Measurements from ENCODE around the gene LAMA5. TPM values are rescaled to one million over a fixed set of nuclear protein-coding genes. Genes with fewer than 3 reads are reported as not detected.
A peak's percentile ranks its signal among the peaks of the same experiment; 100 is the strongest.

LAMA5 gene
- total RNA-seq, 1 donor from 2014 or later = 83.4 TPM

DNA sequence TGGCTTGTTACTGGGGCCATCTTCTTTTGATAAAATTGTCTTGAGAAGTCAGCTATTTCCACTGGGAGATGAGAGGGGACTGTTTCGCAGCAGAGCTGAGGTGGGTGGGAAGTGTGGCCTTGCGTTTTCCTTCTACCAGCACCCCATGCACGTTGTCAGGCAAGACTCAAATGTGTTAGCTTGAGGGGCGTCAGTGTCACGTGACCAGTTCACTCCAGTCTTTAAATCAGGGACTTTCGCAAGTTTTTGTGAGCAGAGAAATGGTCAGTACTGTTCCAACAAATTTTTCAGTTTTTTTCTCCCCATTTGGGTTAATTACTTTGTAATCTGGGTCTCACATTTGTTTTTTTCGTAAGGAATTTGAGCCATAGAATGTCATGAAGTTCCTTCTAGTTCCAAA, 85.0 kb downstream of the LAMA5 start:
- no peak for ATAC-seq

DNA sequence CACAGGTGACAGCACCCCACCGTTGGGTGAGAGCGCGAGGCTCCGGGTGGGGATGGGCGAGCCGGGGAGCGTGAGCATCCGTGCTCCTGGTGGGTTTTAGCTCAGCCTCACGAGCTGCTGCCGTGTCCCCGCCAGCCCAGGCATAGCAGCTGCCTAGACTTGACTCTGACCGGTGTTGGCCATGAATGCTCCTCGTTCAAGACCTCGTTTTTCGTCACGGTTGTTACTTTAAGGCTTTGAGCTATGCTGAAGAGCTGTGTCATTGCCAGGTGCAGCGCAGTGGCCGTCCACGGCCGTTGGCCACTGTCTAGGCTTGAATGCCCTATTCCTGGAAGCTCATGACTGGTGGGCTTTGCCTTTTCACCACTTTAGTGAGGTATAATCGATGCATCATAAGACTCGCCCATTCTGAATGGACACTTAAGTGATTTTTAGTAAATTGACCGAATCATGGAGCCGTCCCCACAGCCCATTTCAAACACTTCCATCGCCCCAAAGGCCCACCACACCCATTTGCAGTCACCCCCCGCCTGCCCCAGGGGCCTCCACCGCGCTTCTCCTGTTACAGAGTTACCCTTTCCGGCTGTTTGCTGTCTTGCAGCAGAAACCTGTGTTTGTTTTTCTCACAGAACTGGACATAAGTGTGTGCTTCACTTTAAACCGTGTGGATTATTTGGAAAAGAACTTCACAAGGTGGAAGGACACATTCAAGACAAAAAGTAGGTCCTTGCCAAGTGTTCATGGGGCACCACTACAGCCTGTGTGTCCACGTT, 85.8 kb downstream of the LAMA5 start:
- ATAC-seq = no peak

DNA sequence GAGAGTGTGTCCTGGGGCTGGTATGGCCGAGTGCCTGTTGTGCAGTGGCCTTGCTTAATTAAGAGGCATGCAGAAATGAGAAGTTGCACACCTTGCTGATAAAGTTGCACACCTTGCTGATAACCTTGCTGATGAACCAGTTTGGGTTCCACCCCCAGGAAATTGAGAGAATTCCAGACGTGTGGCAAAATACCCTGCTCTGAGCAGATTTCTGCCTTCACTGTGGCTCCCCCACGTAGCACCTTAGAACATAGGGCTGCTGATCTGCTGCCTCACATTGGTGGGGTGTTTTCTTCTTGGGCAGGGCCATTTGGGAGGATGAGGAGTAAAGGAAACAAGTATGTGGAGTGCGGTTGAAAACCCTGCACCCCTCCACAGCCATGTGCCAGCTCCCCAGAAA, 86.8 kb downstream of the LAMA5 start:
- ATAC-seq = no peak

DNA sequence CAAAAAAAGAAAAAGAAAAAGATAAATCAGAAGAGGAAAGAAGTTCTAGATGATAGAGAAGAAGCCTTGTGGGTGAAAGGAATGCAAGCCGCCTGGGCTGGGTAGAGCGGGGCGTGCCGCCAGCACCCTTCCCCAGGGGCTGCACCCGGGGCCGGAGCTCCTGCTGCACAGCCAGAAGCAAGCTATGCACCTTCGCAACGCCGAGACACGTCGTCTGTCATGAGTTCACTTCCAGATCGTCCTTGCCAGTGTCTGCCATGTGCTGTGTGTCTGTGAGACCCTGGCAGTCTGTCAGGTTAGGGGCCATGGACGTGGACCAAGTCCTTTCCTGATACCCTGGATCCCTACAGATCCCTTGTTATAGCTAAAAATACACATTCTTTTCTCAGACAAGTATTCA, 89.9 kb downstream of the LAMA5 start:
- ATAC-seq = no peak

DNA sequence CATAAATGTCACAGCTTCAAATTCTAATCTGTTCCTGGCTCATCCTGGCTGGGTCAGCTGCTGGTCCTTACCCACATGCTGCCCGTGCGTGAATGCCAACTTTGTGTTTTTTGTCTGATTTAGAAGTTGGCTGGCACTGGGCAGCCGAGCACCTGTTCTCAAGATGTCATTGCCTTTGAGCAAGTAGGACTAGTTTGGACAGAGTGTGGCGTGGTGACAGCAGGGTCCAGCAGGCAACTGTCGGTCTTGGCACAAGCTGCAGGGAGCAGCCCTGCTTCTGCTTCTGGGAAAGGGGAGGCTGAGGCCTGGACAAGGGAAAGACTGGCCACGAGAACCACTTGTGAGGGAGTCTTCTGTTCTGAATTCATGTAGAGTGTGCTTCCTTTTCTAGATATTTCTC, 90.7 kb downstream of the LAMA5 start:
- no peak for ATAC-seq

DNA sequence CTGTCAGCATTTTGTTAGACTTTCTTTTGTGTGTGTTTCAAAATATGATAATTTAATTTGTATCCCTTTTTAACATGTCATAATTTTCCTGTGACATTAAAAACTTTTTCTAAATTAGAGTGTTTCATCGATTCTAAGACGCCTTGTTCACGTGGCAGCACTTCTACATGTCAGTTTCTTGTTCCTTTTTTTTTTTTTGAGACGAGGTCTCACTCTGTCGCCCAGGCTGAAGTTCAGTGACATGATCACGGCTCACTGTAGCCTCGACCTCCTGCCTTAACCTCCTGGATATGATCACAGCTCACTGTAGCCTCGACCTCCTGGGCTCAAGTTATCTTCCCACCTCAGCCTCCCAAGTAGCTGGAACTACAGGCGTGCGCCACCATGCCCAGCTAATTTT, 91.9 kb downstream of the LAMA5 start:
- no peak for ATAC-seq

DNA sequence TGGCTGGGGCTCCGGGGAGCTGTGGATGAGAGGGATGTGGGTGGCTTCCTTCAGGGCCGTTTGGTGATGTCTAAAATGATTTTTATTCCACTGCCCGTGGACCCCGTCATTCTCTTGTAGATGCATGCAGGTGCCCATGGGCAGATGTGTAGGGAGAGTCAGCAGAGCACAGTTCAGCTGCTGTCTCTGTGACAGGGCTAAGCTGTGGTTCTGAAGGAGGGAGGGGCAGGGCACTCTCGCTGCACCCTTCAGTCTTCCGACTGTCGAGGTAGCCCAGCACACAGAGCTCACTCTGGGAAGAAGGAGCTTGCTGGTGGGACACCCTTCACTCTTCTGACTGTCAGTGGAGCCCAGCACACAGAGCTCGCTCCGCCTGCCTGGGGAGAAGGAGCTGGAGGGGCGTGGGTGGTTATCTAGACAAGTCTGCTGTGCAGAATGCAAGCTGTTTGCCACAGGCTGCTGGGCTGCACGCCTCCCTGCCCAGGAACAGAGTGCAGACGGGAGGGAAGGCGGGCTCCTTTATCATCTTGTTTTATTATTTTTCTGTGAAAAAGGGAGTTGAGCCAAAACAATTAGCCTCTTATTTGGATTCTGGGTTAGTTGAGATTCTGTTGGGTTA, 92.7 kb downstream of the LAMA5 start:
- ATAC-seq = no peak

DNA sequence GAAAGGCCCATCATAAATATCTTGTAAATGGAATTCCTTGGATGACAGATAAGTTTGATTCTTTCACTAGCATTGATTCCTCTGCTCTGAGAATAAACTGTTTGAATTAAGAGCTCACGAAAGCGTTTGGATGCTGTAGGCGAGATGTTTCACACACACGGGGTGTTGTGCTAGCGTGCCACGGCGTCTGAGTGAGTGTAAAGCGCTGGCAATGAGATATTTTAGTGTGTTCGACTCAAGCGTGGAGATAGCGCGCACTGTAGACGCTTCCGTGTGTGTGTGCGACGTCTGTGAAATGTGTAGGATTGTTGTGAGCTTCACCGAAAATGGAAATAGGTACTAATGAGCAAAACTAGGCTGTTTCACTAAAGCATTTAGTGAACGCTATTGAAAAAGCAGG, 93.7 kb downstream of the LAMA5 start:
- no peak for ATAC-seq

DNA sequence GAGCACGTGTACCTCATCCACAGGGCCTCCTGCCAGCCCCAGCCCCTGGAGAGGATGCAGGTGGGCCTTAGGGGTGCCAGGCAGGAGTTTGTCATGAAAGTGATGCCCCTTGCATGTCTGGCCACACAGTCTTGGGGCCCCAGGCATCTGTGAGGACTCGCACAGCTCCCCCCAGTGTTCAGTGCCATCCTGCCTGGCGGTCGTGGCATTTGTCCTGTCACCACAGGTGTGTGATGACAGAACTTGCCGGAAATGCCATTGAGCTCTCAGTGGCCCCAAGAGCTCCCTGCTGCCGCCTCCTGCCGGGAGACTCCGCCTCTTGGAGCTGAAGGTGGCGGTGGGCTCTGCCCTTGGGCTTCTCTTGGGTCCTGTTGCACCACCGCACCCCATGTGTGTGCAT, 94.9 kb downstream of the LAMA5 start:
- no peak for ATAC-seq

DNA sequence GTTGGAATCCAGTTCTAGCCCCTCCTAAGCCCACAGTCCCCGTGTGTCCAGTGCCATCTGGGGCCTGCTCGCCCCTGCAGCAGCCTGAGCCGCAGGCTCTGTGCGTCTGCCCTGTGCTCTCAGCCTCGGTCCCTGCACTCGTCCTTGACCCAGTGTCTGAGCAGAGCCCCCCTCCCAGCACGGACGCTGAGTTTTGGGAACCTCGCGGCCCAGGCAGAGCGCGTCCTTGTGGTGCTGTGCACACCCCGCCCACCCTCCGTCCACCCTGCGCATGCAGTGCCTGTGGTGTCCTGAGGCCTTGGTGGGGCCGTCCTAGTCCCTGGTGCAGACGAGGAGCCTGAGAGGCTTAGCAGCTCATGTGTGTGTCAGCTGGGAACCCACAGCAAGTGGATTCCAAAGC, 97.2 kb downstream of the LAMA5 start:
- ATAC-seq = no peak

DNA sequence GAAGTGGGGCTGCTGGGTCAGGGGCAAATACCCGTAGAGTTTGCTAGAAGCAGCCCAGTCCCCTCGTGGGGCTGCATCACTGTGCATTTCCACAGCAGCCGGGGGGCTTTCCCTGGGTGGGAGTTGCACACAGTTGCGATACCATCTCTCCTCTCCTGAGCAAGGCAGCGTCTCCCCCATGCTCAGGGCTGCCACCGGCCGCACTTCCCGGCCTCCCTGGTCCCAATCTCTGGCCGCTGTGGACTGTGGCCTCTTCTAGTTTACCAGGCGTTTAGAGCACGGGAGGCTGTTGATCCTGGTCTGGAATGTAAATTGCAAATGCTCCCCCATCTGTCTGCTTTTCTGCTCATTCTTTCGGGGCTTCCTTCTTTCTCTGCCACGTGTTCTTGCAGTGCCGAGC, 97.7 kb downstream of the LAMA5 start:
- no peak for ATAC-seq

DNA sequence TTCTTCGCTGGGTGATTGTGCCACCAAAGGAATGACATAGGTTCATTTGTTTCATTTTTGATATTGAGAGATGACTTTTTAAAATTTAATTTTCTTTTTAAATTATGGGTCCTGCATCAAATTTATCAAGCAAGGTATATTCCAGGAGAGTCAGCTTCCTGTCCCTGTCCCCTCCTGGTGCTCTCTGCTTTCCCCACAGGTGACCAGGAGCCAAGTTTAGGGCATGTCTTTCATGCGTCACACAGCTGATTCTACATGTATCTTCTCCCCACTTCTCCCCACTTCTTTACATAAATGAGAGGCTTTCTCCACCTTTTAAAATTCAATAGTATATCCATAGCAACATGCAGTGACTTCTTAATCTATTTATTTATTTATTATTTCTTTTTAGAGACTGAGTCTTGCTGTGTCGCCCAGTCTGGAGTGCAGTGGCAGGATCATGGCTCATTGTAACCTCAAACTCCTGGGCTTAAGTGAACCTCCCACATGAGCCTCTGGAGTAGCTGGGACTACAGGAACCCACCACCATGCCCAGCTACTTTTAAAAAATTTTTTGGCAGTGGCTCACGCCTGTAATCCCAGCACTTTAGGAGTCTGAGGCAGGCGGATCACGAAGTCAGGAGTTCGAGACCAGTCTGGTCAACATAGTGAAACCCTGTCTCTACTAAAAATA, 98.7 kb downstream of the LAMA5 start:
- no peak for ATAC-seq

DNA sequence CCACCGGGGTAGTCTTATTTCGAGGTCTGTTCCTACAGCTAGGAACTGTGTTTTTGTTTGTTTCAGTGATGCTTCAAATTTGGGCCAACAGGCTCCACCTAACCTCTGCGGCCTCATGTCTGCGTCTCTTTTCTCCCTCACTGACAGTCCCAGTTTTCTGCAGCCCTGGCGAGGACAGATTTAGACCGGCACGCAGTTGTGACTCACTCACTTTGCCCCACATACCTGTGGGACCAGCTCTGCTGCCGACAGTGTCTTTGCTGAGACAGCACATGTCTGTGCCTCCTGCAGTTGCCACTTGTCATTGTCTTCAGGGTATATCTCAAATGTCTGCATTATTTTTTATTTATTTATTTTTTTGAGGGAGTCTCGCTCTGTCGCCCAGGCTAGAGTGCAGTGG, 99.6 kb downstream of the LAMA5 start:
- ATAC-seq = peak; percentile 96

DNA sequence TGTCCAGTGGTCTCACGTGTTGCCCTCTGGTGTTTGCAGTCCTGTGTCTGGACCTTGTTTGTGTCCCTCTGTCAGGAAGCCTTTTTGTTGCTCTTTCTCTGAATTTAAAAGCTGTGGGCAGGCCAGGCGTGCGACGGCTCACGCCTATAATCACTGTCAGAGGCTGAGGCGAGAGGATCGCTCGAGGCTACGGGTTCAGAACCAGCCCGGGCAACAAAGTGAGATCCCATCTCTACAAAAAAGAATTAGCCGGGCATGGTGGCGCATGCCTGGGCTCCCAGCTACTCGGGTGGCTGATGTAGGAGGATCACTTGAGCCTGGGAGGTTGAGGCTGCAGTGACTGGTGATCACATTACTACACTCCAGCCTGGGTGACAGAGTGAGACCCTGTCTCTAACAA, 100.3 kb downstream of the LAMA5 start:
- ATAC-seq = no peak

DNA sequence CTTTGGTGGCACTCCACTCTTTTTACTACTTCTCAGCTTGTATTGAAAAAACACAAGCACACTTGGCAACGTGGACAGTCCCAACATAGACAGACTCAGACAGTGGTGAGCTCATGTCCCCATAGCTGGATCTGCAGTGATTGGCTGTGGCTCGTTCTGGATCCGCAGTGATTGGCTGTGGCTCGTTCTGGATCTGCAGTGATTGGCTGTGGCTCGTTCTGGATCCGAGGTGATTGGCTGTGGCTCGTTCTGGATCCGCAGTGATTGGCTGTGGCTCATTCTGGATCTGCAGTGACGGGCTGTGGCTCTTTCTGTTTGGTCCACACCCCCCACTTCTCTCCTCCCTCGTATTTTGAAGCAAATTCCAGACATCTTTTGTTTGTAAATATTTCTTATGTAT, 100.8 kb downstream of the LAMA5 start:
- no peak for ATAC-seq

DNA sequence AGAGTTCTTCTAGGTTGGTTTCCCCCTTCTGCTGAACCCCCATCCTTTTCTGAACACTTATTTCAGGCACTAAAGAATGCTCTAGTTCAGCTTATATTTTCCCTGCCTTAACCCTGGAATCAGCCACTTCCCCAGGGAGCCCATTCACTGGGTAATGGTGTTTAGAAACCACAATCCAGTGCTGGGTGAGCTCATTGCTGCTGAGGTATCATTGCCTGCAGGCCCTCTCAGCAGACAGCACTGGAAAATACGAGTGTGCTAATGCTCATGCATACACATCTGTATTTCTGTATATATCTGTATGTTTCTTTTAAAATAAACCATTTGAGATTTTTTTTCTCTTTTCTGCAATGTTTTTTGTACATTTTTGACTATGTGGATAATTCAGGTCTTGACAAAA, 101.7 kb downstream of the LAMA5 start:
- no peak for ATAC-seq

DNA sequence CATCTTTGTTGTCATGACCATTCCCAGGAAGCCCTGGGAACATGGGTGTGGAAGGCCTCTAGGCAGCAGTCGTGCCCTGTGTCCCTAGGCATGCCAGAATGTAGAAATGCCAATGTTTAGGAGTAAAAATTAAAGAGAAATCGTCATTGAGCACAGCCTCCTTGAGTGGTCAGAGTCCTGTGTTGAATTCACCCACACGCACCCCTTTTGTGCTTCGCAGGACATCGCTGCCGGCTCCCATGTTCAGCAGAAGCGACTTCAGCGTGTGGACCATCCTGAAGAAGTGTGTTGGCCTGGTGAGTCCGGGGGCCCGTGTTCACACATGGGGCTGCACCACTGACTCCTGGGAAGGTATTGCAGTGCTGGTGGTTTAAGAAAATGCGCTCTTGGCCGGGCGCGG, 103.7 kb downstream of the LAMA5 start:
- ATAC-seq = no peak

DNA sequence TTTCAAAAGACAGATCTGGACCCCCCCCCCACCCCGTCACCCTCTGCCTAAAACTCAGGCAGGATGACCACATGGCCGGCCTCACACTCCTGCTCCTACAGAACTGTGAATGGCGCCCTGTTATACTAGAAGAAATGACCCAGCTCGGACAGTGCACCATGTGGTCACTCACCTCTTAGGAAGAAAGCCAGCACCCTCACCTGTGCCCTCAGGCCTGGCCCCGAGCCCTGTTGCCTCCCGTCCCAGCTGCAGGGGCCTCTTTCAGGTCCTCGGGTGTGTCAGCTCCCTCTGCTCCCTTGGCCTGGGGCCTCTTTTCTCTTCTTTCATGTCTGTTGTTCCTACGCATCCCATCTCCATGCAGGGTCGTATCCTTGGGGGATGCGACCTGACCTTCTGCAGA, 105.0 kb downstream of the LAMA5 start:
- no peak for ATAC-seq

DNA sequence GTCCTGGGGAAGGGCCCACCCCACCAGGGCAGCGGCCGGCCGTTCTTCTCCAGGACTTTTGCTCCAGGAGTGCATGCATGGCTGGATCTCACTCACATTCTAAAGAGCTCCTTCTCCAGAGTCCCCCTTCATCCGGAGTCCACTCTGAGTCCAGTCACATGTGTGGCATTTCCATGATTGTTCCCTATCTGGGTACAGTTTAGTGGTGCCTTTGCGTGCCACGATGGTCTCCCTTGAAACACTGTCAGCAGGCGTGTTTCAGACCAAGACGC, 107.9 kb downstream of the LAMA5 start:
- no peak for ATAC-seq

Other genes starting within 250 kb of the LAMA5 start
- gene LSM14B, start 244.8 kb downstream of the LAMA5 start, total RNA-seq = 28.7 TPM
- 177 TPM for gene PSMA7, start 223.9 kb downstream of the LAMA5 start, total RNA-seq
- gene SS18L1, start 223.5 kb downstream of the LAMA5 start, total RNA-seq = 6.9 TPM
- gene MTG2, start 184.3 kb downstream of the LAMA5 start, total RNA-seq = 20.2 TPM
- gene HRH3, start 147.0 kb downstream of the LAMA5 start, total RNA-seq = not detected
- 58.5 TPM for gene OSBPL2, start 128.8 kb downstream of the LAMA5 start, total RNA-seq
- gene ADRM1, start 64.3 kb downstream of the LAMA5 start, total RNA-seq = 76.1 TPM
- gene RPS21, start 19.8 kb upstream of the LAMA5 start, total RNA-seq = 1,745 TPM
- gene CABLES2, start 40.0 kb upstream of the LAMA5 start, total RNA-seq = 2.4 TPM
- gene RBBP8NL, start 60.2 kb upstream of the LAMA5 start, total RNA-seq = 5.1 TPM
- not detected for gene GATA5, start 108.7 kb upstream of the LAMA5 start, total RNA-seq

Data from esophagus mucosa (tissue), 1 donor.